Ishikawa (cell line): ENCODE data around the gene HOXB4.

ENCODE experiments used
- CEBPB ChIP-seq: IDR thresholded peaks from 2 replicates; pipeline ENCODE4 v1.6.1; 2012
- CREB1 ChIP-seq: IDR thresholded peaks from 2 replicates; pipeline ENCODE4 v1.6.1; 2012; ENCODE audit warnings: low read depth
- EGR1 ChIP-seq: IDR thresholded peaks from 2 replicates; pipeline ENCODE4 v1.6.1; 2012
- EP300 ChIP-seq: IDR thresholded peaks from 2 replicates; pipeline ENCODE4 v1.6.1; 2012; ENCODE audit warnings: borderline replicate concordance
- MAX ChIP-seq: IDR thresholded peaks from 2 replicates; pipeline ENCODE4 v1.6.1; 2012
- RAD21 ChIP-seq: IDR thresholded peaks from 2 replicates; pipeline ENCODE4 v1.6.1; 2012; ENCODE audit warnings: low read depth
- REST ChIP-seq: IDR thresholded peaks from 2 replicates; pipeline ENCODE4 v1.6.1; 2012; ENCODE audit warnings: low read depth, mild to moderate bottlenecking
- TAF1 ChIP-seq: IDR thresholded peaks from 2 replicates; pipeline ENCODE4 v1.6.1; 2012; ENCODE audit warnings: low read depth, mild to moderate bottlenecking
- TEAD4 ChIP-seq: IDR thresholded peaks from 2 replicates; pipeline ENCODE4 v1.6.1; 2012
- YY1 ChIP-seq: IDR thresholded peaks from 2 replicates; pipeline ENCODE4 v1.6.1; 2012; ENCODE audit warnings: low read depth
- ZBTB7A ChIP-seq: IDR thresholded peaks from 2 replicates; pipeline ENCODE4 v1.6.1; 2012; ENCODE audit warnings: low read depth

GRCh38 chr17:48617471-48618255 is 39.5 kb upstream of the HOXB4 start:
- TF ChIP-seq MAX: peak; percentile 34; the same call in 1 of the 2 replicates
- TF ChIP-seq ZBTB7A: no peak
- TF ChIP-seq EGR1: no peak
- TF ChIP-seq TAF1: 0 out of 2 replicates have a peak, but pooled peaks have one; percentile 22
- TF ChIP-seq REST: no peak
- TF ChIP-seq EP300: no peak
- TF ChIP-seq TEAD4: peak; percentile 36; the same call in 1 of the 2 replicates
- no peak for TF ChIP-seq CEBPB
- no peak for TF ChIP-seq YY1
- no peak for TF ChIP-seq CREB1
- no peak for TF ChIP-seq RAD21
